Cerebellar nuclear complex (tissue), 1 donor: ENCODE measurements around the gene TBC1D7.

ENCODE experiments used
- DNase-seq, 2 experiments: peaks; one replicate each; lab custom pipeline; 2025; lab: John Stamatoyannopoulos, UW

Gene TBC1D7

DNA sequence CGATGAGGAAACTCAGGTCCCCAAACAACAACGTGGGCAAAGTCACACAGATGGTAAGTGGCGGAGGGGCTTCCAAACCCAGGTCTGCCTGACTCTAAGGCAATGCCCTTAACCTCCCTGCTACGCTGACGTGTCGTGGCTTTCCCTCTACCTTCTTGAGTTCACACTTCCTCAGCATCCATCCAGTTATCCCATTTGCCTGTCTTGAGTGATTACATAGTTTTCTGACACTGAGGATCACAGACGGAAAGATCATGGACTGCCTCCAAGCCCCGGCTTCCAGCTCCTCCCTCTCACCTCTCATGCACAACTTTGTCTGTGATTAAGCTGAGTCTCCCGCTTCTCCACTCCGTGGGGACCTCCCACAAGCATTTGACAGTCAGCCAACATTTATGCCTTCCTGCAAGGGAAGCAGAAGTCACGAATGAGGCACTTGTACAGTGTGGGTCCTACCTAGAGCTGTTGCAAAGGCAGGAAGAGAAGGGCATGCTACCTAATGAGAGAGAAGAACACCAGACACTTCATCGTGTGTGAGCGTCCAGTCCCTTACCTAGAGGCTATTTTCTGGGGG, 33.8 kb downstream of the TBC1D7 start:
- DNase-seq, result no peak

GRCh38 chr6:13292774-13293173, 35.6 kb downstream of the TBC1D7 start:
- DNase-seq, result no peak

DNA sequence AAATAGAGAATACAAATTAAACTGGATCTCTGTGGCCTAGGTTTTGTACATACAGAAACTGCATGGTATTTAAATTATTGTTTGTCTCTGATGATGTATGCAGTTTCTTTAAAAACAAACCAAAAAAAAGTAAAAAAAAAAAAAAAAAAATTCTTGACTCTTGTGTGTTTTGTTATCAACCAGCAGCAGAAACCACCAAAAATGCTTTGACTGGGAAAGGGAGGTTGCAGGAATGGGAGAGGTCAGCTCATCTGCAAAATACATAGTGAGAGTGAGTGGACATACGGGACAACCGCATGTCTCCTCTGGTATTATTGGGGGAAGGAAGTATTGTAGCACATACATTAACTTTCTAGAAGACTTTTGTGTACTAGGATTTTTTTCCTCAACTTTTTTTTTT, 38.0 kb downstream of the TBC1D7 start:
- no peak for DNase-seq

- DNase-seq, result no peak
Observed at GRCh38 chr6:13289789-13290318, 38.5 kb downstream of the TBC1D7 start.

- no peak for DNase-seq
Observed at GRCh38 chr6:13288969-13289391, 39.4 kb downstream of the TBC1D7 start.

DNA sequence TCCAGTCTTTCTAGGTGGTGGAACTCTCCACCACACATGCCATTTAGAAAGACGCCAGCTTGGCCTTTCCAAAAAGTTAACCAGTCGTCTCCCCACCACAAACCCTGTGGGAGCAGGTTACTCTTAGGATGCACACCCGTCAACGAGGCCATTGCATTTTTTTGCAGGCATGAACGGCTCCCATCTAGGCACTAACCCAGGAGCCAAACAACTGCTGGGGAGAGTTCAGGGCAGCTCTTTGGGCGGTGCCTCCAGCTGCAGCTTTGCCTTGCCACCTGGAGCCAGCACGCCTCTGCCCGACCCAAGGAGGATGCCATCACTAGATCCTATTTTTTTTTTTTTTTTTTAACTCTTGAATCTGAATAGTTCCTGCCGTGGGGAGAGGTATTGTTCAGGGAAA, 39.9 kb downstream of the TBC1D7 start:
- no peak for DNase-seq

DNA sequence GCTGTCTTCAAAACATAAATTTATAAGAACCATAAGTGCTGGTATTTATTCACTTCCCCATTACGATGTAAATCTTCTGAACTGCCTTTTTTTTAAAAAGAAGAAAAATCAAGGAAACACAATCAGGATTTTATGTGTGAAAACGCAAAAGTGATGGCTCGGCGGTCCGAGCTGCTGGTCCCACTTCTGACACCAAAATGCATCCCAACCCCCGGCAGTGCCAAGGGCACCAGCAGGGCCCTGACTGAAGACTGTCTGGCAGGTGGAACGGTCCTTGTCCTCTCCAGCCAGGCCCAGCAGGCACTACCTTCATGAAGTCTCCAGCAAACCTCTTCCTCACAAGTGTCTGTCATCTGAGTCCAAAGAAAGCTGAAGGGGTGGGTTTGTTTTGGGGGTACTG, 41.2 kb downstream of the TBC1D7 start:
- no peak for DNase-seq

GRCh38 chr6:13286181-13286580, 42.2 kb downstream of the TBC1D7 start:
- DNase-seq, result no peak

DNA sequence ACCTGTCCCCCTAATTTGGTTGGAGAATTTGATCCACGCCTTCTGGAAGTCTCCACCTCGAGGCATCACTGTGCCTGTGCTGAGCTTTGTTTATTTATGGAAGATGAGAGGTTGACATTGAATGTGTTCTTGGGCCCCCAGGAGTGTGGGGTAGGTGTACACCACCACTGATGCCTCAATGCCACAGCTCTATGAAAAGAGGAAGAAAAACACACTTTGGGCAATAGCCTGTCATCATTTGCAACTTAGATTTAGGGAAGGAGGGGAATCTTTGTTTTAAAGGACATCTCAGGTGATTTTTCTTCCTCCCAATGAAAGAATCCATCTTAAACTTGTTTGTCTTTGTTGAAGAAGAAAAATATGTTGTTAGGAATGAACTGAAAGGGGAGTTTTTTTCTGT, 42.6 kb downstream of the TBC1D7 start:
- no peak for DNase-seq

DNA sequence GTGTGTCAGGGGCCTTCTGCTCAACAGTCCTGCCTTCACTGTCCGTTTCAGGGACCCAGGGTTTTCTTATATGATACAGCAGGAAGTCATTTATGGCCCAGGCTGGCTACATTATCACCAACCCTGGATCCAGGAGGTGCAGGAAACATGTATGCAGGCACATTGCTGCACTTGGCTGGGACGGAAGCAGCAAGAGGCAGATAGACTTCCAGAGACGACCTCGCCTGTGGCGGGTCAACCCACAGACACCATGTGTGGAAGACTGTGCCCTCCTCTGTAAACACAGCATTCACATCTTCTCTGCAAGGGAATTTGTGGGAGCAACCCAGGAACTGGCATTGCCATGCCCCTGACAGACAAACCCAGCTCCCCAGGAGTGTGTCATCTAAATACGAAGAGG, 43.7 kb downstream of the TBC1D7 start:
- no peak for DNase-seq

DNA sequence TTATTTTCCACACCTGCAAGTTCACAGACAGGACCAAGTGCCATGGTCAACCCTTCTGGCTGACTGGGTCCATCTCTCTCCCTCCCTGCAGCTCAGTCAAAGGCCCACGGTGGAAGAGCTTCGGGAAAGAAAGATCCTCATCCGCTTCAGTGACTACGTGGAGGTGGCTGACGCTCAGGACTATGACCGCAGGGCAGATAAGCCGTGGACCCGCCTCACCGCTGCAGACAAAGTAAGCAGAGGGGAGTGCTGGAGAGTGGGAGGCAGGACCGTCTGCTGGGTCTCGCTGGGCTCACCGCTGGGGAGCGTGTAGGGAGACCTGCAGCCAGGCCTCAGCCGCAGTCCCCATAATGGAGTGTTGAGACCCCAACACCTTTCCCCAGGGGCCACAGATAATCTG, 45.0 kb downstream of the TBC1D7 start:
- DNase-seq, result no peak

DNA sequence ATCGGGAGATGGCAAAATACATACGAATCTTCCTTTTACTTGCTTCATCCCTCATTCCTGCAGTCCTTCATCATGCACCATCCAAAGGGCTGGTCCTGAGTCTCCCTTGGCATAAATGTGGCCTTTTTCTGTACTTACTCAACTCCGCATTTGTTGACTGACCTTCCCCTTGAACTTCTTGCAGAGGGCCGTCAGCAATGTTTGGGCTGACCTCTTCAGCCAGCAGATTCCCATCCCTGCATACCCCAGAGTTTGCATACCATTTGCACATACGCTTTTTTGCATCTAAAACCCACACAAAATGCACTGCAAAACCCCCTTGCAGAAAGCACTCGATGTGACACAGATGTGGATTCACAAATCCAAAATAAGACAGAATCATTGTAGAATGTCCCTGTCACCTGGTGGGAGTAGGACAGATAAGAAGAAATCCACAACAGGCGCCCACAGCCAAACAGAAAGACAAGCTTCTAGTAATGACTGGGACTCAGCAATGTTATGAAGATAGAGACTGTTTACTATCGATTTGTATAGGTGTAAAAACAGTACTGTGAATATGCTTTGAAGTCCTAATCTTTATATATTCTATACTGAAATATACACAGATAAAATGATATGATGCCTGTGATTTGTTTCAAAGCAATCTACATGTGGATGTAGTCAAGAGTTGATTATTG, 45.8 kb downstream of the TBC1D7 start:
- DNase-seq, result no peak

GRCh38 chr6:13281686-13282085, 46.7 kb downstream of the TBC1D7 start:
- DNase-seq, result no peak

GRCh38 chr6:13280254-13280653, 48.1 kb downstream of the TBC1D7 start:
- no peak for DNase-seq

GRCh38 chr6:13278991-13279390, 49.3 kb downstream of the TBC1D7 start:
- DNase-seq, result no peak

DNA sequence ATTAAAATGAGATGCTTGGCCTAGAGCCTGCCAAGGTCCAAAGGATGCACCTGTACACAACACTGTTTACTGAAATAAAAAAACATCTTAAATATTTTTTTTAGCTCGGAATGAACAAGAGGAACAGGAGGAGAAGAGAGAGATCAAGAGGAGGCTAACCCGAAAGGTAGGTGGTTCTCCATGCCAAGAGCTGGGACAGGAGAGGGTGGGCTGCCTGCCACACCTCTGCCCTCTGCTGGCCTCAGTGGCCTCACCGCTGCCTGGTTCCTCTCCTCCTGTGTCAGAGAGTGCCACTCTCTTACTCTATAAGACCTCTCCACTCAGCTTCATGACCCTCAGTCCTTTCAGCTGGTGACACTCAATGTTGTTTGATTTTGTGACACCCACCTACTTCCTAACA, 50.2 kb downstream of the TBC1D7 start:
- no peak for DNase-seq

- no peak for DNase-seq
Observed at GRCh38 chr6:13277231-13277630, 51.1 kb downstream of the TBC1D7 start.

DNA sequence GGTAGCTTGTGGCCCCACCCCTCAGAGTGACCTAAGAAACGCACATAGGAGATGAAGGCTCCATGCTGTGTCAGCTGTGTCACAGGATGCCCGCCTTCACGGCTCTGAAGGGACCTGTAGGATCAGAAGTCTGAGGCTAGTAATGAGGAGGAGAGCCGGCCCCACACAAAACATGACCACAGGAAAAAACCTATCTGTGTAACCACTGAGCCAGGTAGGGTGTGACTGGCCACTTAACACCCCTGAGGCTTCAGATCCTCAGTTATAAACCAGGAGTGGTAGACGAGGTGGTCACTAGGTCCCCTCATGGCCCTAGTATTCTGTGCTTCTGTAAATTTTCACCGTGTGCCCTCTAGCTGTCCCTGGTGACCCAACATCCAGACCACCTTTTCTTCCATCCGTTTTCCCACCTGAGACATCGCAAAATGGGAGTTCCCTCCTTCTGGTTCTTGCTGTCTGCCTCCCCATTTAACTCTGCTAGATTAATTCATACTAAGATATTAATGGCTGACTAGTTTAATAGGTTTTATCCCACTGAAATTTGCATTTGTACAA, 52.8 kb downstream of the TBC1D7 start:
- DNase-seq, result no peak

- DNase-seq, result no peak
Observed at GRCh38 chr6:13274707-13275434, 53.5 kb downstream of the TBC1D7 start.

DNA sequence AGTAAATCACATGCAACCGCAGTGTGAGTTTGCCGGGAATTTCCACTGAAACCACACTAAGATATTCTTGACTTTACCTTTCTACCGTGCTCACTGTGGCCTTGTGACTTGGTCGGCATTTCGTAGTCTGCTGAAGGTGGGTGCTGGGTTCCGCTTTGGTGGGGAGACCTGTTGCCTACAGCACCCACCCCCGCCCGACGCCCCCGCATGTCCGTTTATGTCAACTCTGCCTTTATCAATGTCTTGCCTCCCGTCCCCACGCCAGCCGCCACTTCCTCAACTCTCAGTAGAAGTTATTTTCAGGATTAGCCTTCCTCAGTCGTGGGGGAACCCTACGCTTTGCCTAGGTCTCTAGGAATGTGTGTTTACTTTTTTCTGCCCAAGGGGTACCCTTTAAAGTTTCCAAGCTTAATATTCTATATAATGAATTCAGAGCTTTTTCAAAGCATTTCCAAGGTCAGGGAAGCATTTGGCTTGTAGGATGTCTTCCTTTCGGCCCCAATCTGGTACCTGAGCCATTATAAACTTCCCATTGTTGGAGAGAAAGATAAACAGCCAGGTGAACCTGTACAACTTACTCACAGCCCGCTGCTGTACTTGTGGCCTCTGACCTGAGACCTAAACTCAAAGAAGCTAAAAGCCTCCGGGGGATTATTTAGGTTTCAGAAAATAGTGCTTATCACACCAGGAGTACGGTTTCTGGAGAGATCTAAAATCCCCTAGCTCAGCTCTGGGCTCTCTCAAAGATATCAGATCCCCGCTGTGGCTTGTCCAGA, 54.2 kb downstream of the TBC1D7 start:
- no peak for DNase-seq

DNA sequence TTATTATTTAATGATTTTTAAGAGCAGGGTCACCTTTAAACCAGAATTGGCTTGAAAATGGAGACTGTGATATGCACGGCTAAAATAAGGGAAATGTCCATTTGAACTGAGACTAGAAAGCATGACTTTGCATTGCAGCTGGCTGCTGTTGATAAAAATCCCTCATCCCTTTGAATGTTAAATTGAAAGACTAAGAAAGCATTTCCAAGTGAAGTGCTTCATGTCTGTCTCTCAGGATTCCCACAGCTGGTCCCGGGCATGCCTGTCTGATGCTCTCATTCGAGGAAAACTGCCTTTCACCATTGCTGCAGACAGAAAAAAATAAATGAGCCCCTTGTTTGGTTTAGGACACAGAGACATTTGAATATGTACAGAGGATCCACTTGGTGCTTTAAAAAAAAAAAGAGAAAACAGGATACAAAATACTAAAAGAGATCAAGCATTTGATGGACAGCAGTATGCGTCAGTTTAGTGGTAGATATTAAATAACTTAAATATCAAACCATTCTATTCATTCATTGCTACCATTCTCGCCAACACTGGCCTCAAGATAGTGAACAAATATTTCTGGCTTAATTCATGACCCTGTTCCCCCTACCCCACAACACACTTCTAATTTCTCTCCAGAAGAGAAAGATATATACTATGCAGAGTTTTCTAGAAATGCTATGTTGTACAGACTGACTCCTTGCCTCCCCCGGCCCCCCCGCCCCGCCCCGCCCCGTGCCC, 55.0 kb downstream of the TBC1D7 start:
- no peak for DNase-seq
